Measurements from ENCODE around the gene PDE3A.

Gene PDE3A

GRCh38 chr12:20503858-20504257 lies 135.5 kb downstream of the PDE3A start:
- Histone ChIP-seq H3K27ac (ENCODE audit: low read length) (no peak overlapping the region), H3K36me3 (ENCODE audit: control insufficient read depth, low read depth, low read length) (no peaks in the 10 kb centered on the region), H3K4me1 (ENCODE audit: control insufficient read depth, low read depth, low read length) (no peaks in the 10 kb centered on the region), H3K27me3 (ENCODE audit: control insufficient read depth, insufficient read depth, low read length) (no peaks in the 10 kb centered on the region), H3K4me3 (ENCODE audit: low read length) (no peak overlapping the region), H3K9ac (ENCODE audit: low read length) (no peak overlapping the region), H3K9me3 (ENCODE audit: control insufficient read depth, low read depth, low read length) (no peaks in the 10 kb centered on the region)

GRCh38 chr12:20505056-20505455 lies 136.7 kb downstream of the PDE3A start:
- Histone ChIP-seq H3K9ac (ENCODE audit: low read length) (no peak overlapping the region), H3K9me3 (ENCODE audit: control insufficient read depth, low read depth, low read length) (no peaks in the 10 kb centered on the region), H3K4me1 (ENCODE audit: control insufficient read depth, low read depth, low read length) (no peaks in the 10 kb centered on the region), H3K4me3 (ENCODE audit: low read length) (no peak overlapping the region), H3K36me3 (ENCODE audit: control insufficient read depth, low read depth, low read length) (no peaks in the 10 kb centered on the region), H3K27ac (ENCODE audit: low read length) (no peak overlapping the region), H3K27me3 (ENCODE audit: control insufficient read depth, insufficient read depth, low read length) (no peaks in the 10 kb centered on the region)

DNA sequence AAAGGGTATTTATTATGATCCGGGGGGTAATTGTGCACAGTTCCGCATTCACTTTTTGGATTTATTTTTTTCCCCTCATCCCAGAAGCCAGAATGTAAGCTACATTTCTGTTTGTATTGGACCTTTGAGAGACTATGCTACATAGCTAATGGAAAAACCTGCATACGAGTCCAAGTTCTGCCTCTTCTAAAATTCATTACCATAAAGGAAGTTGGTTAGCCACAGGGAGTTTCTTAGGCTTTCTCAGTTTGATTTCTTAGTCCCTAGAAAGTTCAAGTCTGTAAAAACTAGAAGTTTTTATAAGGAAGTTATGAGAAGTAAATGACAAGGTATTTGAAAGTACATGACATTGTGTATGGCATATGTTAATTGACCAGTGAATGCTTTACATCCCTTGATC lies 138.7 kb downstream of the PDE3A start:
- H3K9ac ChIP-seq (ENCODE audit: low read length): no peak overlapping the region
- H3K4me1 ChIP-seq (ENCODE audit: control insufficient read depth, low read depth, low read length): no peaks in the 10 kb centered on the region
- H3K4me3 ChIP-seq (ENCODE audit: low read length): no peak overlapping the region
- no peaks in the 10 kb centered on the region for H3K36me3 ChIP-seq (ENCODE audit: control insufficient read depth, low read depth, low read length)
- H3K27ac ChIP-seq (ENCODE audit: low read length): no peak overlapping the region
- no peaks in the 10 kb centered on the region for H3K27me3 ChIP-seq (ENCODE audit: control insufficient read depth, insufficient read depth, low read length)
- H3K9me3 ChIP-seq (ENCODE audit: control insufficient read depth, low read depth, low read length): no peaks in the 10 kb centered on the region

- Histone ChIP-seq H3K9ac (ENCODE audit: low read length) (no peak overlapping the region), H3K36me3 (ENCODE audit: control insufficient read depth, low read depth, low read length) (no peaks in the 10 kb centered on the region), H3K4me3 (ENCODE audit: low read length) (no peak overlapping the region), H3K9me3 (ENCODE audit: control insufficient read depth, low read depth, low read length) (no peaks in the 10 kb centered on the region), H3K4me1 (ENCODE audit: control insufficient read depth, low read depth, low read length) (no peaks in the 10 kb centered on the region), H3K27me3 (ENCODE audit: control insufficient read depth, insufficient read depth, low read length) (no peaks in the 10 kb centered on the region), H3K27ac (ENCODE audit: low read length) (no peak overlapping the region)
Measured at GRCh38 chr12:20507711-20508110, 139.4 kb downstream of the PDE3A start.

DNA sequence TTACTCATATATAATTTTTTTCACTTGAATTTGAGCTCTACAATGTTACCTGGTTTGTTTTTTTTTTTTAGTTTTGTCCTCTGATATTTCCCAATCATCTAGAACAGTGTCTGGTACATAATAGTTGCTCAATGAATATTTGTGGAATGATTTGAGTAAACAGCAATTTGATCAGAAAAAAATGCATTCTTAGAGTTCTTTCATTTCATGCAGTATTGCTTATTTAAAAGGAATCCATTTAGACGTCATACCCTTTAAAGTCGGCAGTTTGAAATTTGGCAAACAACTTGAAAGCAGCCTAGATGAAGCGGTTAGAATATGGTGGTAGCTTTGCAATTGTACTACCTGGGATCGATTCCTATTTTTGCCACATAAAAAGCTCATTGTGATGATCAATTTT lies 140.0 kb downstream of the PDE3A start:
- Histone ChIP-seq H3K36me3 (ENCODE audit: control insufficient read depth, low read depth, low read length) (no peaks in the 10 kb centered on the region), H3K27ac (ENCODE audit: low read length) (no peak overlapping the region), H3K27me3 (ENCODE audit: control insufficient read depth, insufficient read depth, low read length) (no peaks in the 10 kb centered on the region), H3K4me3 (ENCODE audit: low read length) (no peak overlapping the region), H3K9me3 (ENCODE audit: control insufficient read depth, low read depth, low read length) (no peaks in the 10 kb centered on the region), H3K4me1 (ENCODE audit: control insufficient read depth, low read depth, low read length) (no peaks in the 10 kb centered on the region), H3K9ac (ENCODE audit: low read length) (no peak overlapping the region)

- Histone ChIP-seq H3K36me3 (ENCODE audit: control insufficient read depth, low read depth, low read length) (no peaks in the 10 kb centered on the region), H3K9me3 (ENCODE audit: control insufficient read depth, low read depth, low read length) (no peaks in the 10 kb centered on the region), H3K4me3 (ENCODE audit: low read length) (no peak overlapping the region), H3K27me3 (ENCODE audit: control insufficient read depth, insufficient read depth, low read length) (no peaks in the 10 kb centered on the region), H3K4me1 (ENCODE audit: control insufficient read depth, low read depth, low read length) (no peaks in the 10 kb centered on the region), H3K27ac (ENCODE audit: low read length) (no peak overlapping the region), H3K9ac (ENCODE audit: low read length) (no peak overlapping the region)
Measured at GRCh38 chr12:20508962-20509361, 140.6 kb downstream of the PDE3A start.

- no peak overlapping the region for H3K9ac ChIP-seq (ENCODE audit: low read length)
- H3K4me1 ChIP-seq (ENCODE audit: control insufficient read depth, low read depth, low read length): no peaks in the 10 kb centered on the region
- H3K36me3 ChIP-seq (ENCODE audit: control insufficient read depth, low read depth, low read length): no peaks in the 10 kb centered on the region
- H3K27me3 ChIP-seq (ENCODE audit: control insufficient read depth, insufficient read depth, low read length): no peaks in the 10 kb centered on the region
- no peaks in the 10 kb centered on the region for H3K9me3 ChIP-seq (ENCODE audit: control insufficient read depth, low read depth, low read length)
- H3K27ac ChIP-seq (ENCODE audit: low read length): no peak overlapping the region
- H3K4me3 ChIP-seq (ENCODE audit: low read length): no peak overlapping the region
Measured at GRCh38 chr12:20510811-20511210, 142.5 kb downstream of the PDE3A start.

DNA sequence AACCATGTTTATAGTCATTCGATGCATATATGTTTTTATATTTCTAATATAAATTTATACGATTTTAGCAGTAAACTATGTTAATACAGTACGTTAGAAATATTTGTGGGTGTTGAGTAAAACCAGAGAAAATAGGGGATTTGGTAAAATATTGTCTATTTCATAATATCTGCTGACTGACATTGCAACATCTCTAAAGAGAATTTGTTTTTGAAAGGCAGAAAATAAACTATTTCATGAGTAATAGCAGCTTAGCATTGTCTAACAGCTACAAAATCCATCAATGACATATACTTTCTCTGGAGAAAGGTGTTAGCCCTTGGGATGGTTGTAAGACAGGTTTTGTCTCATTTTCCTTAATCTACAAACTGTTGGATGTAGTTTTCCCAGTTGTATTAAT lies 144.9 kb downstream of the PDE3A start:
- Histone ChIP-seq H3K9ac (ENCODE audit: low read length) (no peak overlapping the region), H3K4me1 (ENCODE audit: control insufficient read depth, low read depth, low read length) (no peaks in the 10 kb centered on the region), H3K27ac (ENCODE audit: low read length) (no peak overlapping the region), H3K36me3 (ENCODE audit: control insufficient read depth, low read depth, low read length) (no peaks in the 10 kb centered on the region), H3K4me3 (ENCODE audit: low read length) (no peak overlapping the region), H3K9me3 (ENCODE audit: control insufficient read depth, low read depth, low read length) (no peaks in the 10 kb centered on the region), H3K27me3 (ENCODE audit: control insufficient read depth, insufficient read depth, low read length) (no peaks in the 10 kb centered on the region)

DNA sequence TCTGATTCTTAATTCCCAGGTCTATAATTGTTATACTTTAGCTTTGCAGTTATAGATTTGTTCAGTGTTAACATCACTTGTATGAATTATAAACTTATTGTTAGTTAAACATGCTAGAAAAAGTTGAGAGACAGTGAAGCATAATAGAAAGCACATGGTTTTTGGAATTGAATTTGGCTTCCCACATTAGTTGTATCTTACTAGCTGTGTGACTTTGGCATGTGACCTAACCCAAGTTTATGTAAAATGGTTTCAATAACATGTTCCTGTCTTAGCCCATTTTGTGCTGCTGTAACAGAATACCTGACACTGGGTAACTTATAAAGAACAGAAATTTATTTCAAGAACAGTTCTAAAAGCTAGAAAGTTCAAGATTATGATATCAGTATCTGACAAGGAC lies 146.3 kb downstream of the PDE3A start:
- H3K4me3 ChIP-seq (ENCODE audit: low read length): no peak overlapping the region
- no peak overlapping the region for H3K27ac ChIP-seq (ENCODE audit: low read length)
- H3K9me3 ChIP-seq (ENCODE audit: control insufficient read depth, low read depth, low read length): no peaks in the 10 kb centered on the region

GRCh38 chr12:20520532-20520931 lies 152.2 kb downstream of the PDE3A start:
- Histone ChIP-seq H3K9ac (ENCODE audit: low read length) (no peak overlapping the region), H3K9me3 (ENCODE audit: control insufficient read depth, low read depth, low read length) (no peaks in the 10 kb centered on the region), H3K36me3 (ENCODE audit: control insufficient read depth, low read depth, low read length) (no peaks in the 10 kb centered on the region), H3K4me1 (ENCODE audit: control insufficient read depth, low read depth, low read length) (peaks cover 6% of the 10 kb centered on the region), H3K27me3 (ENCODE audit: control insufficient read depth, insufficient read depth, low read length) (no peaks in the 10 kb centered on the region), H3K27ac (ENCODE audit: low read length) (no peak overlapping the region), H3K4me3 (ENCODE audit: low read length) (no peak overlapping the region)

More for the DNA sequence above, 146.3 kb downstream of the PDE3A start:
- Histone ChIP-seq H3K27me3 (ENCODE audit: control insufficient read depth, insufficient read depth, low read length) (no peaks in the 10 kb centered on the region), H3K9ac (ENCODE audit: low read length) (no peak overlapping the region), H3K36me3 (ENCODE audit: control insufficient read depth, low read depth, low read length) (no peaks in the 10 kb centered on the region), H3K4me1 (ENCODE audit: control insufficient read depth, low read depth, low read length) (no peaks in the 10 kb centered on the region)

GRCh38 chr12:20523658-20524057 lies 155.3 kb downstream of the PDE3A start:
- Histone ChIP-seq H3K36me3 (ENCODE audit: control insufficient read depth, low read depth, low read length) (no peaks in the 10 kb centered on the region), H3K4me1 (ENCODE audit: control insufficient read depth, low read depth, low read length) (peaks cover 10% of the 10 kb centered on the region), H3K4me3 (ENCODE audit: low read length) (no peak overlapping the region), H3K27me3 (ENCODE audit: control insufficient read depth, insufficient read depth, low read length) (no peaks in the 10 kb centered on the region), H3K27ac (ENCODE audit: low read length) (no peak overlapping the region), H3K9ac (ENCODE audit: low read length) (no peak overlapping the region), H3K9me3 (ENCODE audit: control insufficient read depth, low read depth, low read length) (no peaks in the 10 kb centered on the region)

DNA sequence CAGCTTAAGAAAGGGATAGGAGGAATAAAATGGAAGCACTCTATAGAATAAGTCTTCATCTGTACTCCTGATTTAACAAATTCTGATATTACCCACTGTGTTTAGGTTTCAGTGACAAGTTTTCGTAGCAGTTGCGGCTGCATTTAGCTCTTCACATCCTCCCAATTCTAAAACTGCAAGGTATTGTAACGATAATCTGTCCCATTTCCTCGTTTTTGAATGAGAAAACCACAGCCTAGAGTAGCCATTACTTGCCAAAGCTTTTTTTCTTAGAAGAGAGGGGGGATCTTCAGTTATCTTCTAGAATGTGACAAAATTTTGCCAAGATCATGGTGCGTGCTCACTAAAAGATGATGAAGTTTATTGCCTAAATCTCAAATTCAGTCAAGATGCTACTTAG lies 155.8 kb downstream of the PDE3A start:
- Histone ChIP-seq H3K27me3 (ENCODE audit: control insufficient read depth, insufficient read depth, low read length) (no peaks in the 10 kb centered on the region), H3K36me3 (ENCODE audit: control insufficient read depth, low read depth, low read length) (no peaks in the 10 kb centered on the region), H3K4me1 (ENCODE audit: control insufficient read depth, low read depth, low read length) (peaks cover 10% of the 10 kb centered on the region), H3K9ac (ENCODE audit: low read length) (no peak overlapping the region), H3K9me3 (ENCODE audit: control insufficient read depth, low read depth, low read length) (no peaks in the 10 kb centered on the region), H3K27ac (ENCODE audit: low read length) (no peak overlapping the region), H3K4me3 (ENCODE audit: low read length) (no peak overlapping the region)
